ENCODE data around the gene LAMB3. TPM values are rescaled to one million over a fixed set of nuclear protein-coding genes. Genes with fewer than 3 reads are reported as not detected.

LAMB3 gene
- polyA plus RNA-seq, 1 donor, result 0.81 TPM

- no peak for DNase-seq
These were observed 21.6 kb downstream of the LAMB3 start for GRCh38 chr1:209630383-209631225.

GRCh38 chr1:209629621-209630382 is 22.4 kb downstream of the LAMB3 start:
- DNase-seq, result no peak

- DNase-seq, result no peak
These were observed 23.5 kb downstream of the LAMB3 start for GRCh38 chr1:209628618-209629299.

GRCh38 chr1:209627732-209628196 is 24.5 kb downstream of the LAMB3 start:
- DNase-seq, result peak; percentile 68

- no peak for DNase-seq
These were observed 25.0 kb downstream of the LAMB3 start for GRCh38 chr1:209627027-209627731.

GRCh38 chr1:209626346-209627026 is 25.7 kb downstream of the LAMB3 start:
- no peak for DNase-seq

GRCh38 chr1:209625791-209626285 is 26.4 kb downstream of the LAMB3 start:
- DNase-seq, result peak; percentile 38

- DNase-seq, result no peak
These were observed 27.4 kb downstream of the LAMB3 start for GRCh38 chr1:209624558-209625549.

- DNase-seq, result no peak
These were observed 29.1 kb downstream of the LAMB3 start for GRCh38 chr1:209622841-209623829.

GRCh38 chr1:209621741-209622655 is 30.2 kb downstream of the LAMB3 start:
- no peak for DNase-seq

- no peak for DNase-seq
These were observed 30.9 kb downstream of the LAMB3 start for GRCh38 chr1:209621286-209621685.

- DNase-seq, result no peak
These were observed 31.7 kb downstream of the LAMB3 start for GRCh38 chr1:209620487-209620884.

- no peak for DNase-seq
These were observed 32.3 kb downstream of the LAMB3 start for GRCh38 chr1:209619696-209620486.

- DNase-seq, result no peak
These were observed 33.3 kb downstream of the LAMB3 start for GRCh38 chr1:209618756-209619420.

- no peak for DNase-seq
These were observed 33.9 kb downstream of the LAMB3 start for GRCh38 chr1:209618291-209618690.

- DNase-seq, result no peak
These were observed 34.5 kb downstream of the LAMB3 start for GRCh38 chr1:209617755-209618154.

All from hindlimb muscle (tissue), 1 donor.